COLO829 (cell line): ENCODE measurements around the gene REXO1.

Experiments
- DNase-seq: peaks from one replicate; pipeline ENCODE4 v3.0.0; 2012; ENCODE audit warnings: low spot score

REXO1 gene

GRCh38 chr19:1849132-1849474 lies 820 bp upstream of the REXO1 start:
- no peak for DNase-seq

GRCh38 chr19:1847684-1848398 lies 442 bp downstream of the REXO1 start:
- DNase-seq, result no peak

GRCh38 chr19:1847348-1847683 lies 967 bp downstream of the REXO1 start:
- DNase-seq, result no peak

GRCh38 chr19:1846517-1847204 lies 1.6 kb downstream of the REXO1 start:
- no peak for DNase-seq

GRCh38 chr19:1845642-1846041 lies 2.6 kb downstream of the REXO1 start:
- no peak for DNase-seq

- no peak for DNase-seq
These were observed 3.2 kb downstream of the REXO1 start for GRCh38 chr19:1845125-1845515.

- DNase-seq, result no peak
These were observed 3.7 kb downstream of the REXO1 start for GRCh38 chr19:1844513-1845124.

- no peak for DNase-seq
These were observed 4.5 kb downstream of the REXO1 start for GRCh38 chr19:1843646-1844394.

- no peak for DNase-seq
These were observed 5.2 kb downstream of the REXO1 start for GRCh38 chr19:1843116-1843515.

GRCh38 chr19:1841209-1841924 lies 6.9 kb downstream of the REXO1 start:
- no peak for DNase-seq

- peak; percentile 76 for DNase-seq
These were observed 7.7 kb downstream of the REXO1 start for GRCh38 chr19:1840541-1841115.

- DNase-seq, result no peak
These were observed 8.4 kb downstream of the REXO1 start for GRCh38 chr19:1839658-1840540.

- peak; percentile 64 for DNase-seq
These were observed 10.6 kb downstream of the REXO1 start for GRCh38 chr19:1837625-1838105.

GRCh38 chr19:1837222-1837565 lies 11.1 kb downstream of the REXO1 start:
- DNase-seq, result no peak

GRCh38 chr19:1836458-1837221 lies 11.6 kb downstream of the REXO1 start:
- no peak for DNase-seq

GRCh38 chr19:1833540-1833939 lies 14.7 kb downstream of the REXO1 start:
- no peak for DNase-seq

GRCh38 chr19:1832046-1832663 lies 16.1 kb downstream of the REXO1 start:
- DNase-seq, result no peak

GRCh38 chr19:1830978-1831377 lies 17.3 kb downstream of the REXO1 start:
- DNase-seq, result no peak

- DNase-seq, result no peak
These were observed 17.7 kb downstream of the REXO1 start for GRCh38 chr19:1830568-1830967.

- no peak for DNase-seq
These were observed 18.3 kb downstream of the REXO1 start for GRCh38 chr19:1829958-1830357.
